ENCODE results near the gene KLHL29.

Gene KLHL29

DNA sequence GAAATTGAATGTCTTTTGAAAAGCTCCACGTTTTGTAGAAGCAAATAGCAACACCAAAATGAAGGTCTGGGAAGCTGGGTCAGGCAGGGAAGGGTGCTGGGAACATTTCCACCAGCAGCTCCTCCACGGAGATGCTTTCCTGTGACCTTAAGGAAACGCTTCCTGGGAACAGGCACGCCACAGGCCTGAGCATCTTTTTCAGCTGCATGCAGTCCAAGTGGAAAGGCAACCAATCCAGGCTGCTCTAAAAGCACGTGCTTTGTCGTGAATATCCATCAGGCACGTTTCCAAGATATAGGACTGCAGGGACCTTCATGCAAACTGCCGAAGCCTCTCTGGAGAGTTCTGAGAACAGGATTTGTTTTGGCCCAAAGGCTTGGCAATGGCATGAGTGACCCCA lies 109.3 kb downstream of the KLHL29 start:
- DNase-seq, result no peak

DNA sequence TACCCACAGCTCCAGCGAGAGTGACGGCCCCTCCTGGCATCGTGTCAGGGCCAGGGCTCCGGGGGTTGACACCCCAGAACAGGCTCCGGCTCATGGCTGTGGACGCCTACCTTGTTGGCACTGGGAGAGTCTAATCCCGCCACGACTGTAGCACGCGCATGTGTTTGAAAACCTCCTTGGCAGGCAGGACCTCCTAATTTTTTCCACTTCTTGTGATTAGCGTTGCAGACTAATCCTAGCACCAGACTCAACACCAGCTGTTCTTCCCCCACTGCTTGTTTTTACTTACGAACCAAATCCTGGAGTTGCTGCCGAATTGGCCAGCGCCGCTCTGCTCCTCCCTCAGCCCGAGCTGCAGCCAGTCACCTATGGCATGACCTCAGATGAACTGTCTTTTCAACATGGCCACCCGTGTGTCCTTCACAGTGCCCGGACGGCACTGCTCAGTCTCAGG lies 110.7 kb downstream of the KLHL29 start:
- DNase-seq, result no peak

GRCh38 chr2:23496456-23496855 lies 111.5 kb downstream of the KLHL29 start:
- no peak for DNase-seq

DNA sequence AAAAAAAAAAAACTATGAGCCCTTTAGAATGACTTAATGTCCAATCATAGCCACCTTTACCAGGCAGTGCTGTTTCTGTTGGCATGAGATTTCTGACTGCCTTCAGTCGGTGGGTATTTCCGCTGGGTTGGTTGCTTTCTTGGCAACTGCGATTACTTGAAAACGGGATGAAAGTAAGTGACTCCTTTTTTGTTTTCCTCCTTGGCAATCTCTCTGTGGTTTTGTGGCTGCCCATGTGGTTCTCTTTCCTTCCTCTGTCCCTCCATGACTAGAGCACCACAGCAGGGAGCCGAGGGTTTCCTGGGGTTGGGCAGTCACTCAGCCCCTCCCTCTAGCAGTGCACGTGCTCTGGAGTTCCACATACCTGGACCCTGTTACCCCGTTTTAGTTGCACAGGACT lies 112.1 kb downstream of the KLHL29 start:
- no peak for DNase-seq

DNA sequence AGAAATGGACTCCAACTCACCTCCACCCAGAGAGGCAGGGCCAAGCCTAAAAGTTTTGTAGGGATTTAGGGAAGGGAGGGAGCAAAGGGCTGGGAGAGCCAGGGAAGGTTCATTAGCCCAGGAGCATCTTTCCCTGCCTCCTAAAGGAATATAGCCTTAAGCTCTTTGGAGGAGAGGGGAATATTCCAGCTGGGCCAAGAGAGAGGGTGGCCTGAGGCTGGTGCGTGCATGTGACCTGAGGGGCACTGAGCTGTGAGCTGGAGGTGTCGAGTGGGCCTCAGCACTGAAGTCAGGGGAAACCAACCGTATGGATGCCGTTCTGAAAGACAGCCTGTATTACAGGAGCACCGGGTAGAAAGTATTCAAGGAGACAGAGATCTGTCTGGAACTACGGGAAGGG lies 112.6 kb downstream of the KLHL29 start:
- DNase-seq, result no peak

DNA sequence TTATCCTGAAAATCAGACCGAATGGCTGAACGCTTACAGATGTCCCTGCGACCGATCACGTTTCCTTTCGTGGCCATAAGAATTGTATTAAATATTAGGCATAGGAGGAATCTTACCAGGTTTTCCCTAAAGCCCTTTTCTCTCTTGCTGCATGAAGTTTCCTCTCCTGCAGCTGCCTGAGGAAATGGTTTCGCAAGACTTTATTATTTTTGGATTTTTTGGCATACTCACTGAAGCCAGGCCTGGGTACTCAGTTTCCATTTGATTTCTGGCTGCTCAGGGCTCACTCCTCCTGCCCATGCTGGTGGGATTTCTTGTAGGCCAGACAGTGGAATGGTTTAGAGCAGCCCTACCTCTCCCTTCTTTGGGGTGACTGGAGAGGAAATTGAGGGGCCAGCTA lies 114.0 kb downstream of the KLHL29 start:
- DNase-seq, result no peak

DNA sequence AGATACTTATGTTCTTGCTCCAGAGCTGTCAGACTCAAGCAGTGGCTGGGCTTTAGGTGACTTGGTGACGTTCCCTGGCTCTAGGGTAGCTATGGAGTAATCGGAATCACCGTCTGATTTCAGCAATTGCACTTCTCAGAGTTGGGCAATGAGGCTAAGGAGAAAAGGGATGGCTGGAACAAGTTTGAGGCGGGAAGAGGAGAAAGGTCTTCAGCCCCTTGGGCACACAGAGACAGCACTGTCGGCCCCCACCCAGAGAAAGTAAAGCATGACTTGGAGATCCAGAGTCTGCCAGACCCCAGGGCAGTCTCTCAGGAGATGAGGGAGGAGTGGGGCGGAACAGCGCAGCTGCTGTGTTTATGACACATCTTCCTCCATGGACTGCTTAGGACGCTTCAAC lies 114.5 kb downstream of the KLHL29 start:
- DNase-seq, result no peak

DNA sequence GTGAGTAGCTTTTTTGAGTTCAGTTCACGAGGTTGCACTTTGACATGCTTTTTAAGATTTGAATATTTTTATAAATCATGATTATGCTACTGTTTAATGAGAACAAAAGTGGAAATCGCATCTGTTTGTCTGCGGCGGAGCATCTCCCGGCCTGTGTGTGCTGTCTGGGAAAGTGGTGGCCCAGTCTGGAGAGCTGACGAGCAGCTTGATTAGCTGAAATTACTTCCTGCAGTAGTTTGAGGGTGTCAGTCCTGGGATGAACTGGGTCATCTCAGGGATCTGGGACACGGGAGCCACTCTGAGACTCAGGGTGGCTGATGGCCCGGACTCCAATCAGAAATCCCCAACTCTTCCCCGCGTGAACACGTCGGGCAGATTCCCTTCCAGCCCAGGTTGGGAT lies 115.9 kb downstream of the KLHL29 start:
- no peak for DNase-seq

GRCh38 chr2:23502096-23502495 lies 117.1 kb downstream of the KLHL29 start:
- no peak for DNase-seq

DNA sequence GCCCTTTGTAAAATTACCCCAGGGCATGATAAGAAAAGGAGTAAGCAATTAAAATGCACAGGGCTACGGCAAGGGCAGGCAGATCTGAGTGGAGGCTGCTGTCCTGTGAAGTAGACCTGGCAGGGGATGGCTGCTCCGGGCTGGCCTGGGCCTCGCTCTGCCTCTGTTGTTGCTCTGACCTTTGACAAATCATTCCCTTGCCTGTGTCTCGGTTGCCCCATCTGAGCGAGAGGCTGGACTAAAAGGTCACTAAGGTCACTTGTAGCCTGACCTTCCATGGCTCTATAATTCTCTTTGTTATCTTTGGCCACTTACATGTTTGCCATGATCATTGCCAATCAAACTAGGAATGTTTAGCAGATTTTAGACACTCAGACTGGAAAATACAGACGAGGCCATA lies 118.1 kb downstream of the KLHL29 start:
- no peak for DNase-seq

GRCh38 chr2:23503682-23504081 lies 118.7 kb downstream of the KLHL29 start:
- DNase-seq, result no peak

- no peak for DNase-seq
Measured at GRCh38 chr2:23504591-23504990, 119.6 kb downstream of the KLHL29 start.

- no peak for DNase-seq
Measured at GRCh38 chr2:23505218-23505983, 120.4 kb downstream of the KLHL29 start.

- DNase-seq, result no peak
Measured at GRCh38 chr2:23505984-23506380, 121.0 kb downstream of the KLHL29 start.

- DNase-seq, result no peak
Measured at GRCh38 chr2:23506531-23507266, 121.7 kb downstream of the KLHL29 start.

DNA sequence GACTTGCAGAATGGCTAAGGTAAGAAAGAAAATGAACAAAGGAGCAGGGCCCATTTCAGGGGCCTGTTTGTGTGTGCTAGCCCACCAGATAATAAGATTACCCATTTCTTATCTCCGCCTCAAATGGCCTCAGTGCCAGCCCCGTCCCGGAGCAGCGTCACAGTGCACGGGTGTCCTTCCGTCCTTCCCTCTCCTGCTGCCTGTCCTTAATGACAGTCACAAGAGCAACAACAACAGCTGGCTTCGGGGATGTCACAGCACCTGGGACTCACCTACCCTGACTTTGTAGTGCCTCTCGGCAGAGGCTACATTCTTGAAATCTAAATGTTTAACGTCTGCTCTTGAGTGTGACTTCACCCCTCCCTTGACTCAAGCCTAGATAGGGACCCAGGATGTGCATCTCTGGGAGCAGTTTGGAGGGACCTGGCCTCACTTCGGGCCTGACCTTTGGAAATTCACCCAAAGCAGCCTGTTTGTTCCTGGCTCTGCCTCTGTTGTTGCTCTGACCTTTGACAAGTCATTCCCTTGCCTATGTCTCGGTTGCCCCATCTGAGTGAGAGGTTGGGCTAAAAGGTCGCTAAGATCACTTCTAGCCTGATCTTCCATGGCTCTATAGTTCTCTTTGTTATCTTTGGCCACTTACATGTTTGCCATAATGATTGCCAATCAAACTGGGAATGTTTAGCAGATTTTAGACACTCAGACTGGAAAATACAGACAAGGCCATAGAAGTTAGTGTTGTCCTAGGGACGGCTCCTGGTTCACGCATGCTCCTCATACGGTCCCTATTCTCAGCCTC lies 122.5 kb downstream of the KLHL29 start:
- DNase-seq, result no peak

- no peak for DNase-seq
Measured at GRCh38 chr2:23508066-23508390, 123.0 kb downstream of the KLHL29 start.

GRCh38 chr2:23509103-23509502 lies 124.1 kb downstream of the KLHL29 start:
- no peak for DNase-seq

- no peak for DNase-seq
Measured at GRCh38 chr2:23509596-23510292, 124.8 kb downstream of the KLHL29 start.

DNA sequence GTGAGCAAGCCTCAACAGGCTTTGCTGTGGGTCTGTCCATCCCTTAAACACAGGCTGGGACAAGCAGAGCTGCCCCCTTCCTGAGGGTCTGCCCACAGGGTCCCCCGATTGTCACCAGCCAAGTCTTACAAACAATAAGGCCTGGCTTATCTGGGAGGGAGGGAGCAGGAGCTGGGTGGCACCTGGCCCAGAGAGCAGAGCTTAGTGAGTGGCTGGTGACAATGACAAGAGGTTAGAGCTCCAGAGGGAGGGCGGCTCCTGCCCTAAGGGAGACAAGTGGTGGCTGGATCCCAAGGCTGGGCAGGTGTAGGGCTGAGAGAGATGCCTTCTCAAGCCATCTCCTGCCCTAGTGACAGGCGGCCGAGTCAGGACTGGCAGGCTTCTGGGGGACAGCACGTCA lies 125.5 kb downstream of the KLHL29 start:
- no peak for DNase-seq

DNA sequence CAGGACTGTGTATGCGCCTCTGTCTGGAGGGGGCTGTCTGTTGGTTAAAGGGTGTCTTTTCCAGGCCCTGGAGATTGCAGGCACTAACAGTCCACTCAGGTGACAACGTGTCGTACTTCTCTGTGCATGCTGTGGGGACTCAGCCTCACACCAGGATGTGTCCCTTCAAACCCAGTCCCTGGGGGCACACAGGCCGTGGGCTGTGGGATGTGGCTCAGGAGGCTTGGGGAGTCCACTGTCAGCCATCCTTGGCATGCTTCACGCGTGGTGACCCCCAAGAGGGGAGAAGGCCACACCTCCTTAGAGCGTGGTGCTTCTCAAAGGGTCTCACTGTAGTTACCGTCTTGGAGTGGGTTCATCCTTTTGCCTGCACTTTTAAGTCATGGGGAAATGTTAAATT lies 127.8 kb downstream of the KLHL29 start:
- no peak for DNase-seq

- no peak for DNase-seq
Measured at GRCh38 chr2:23513245-23513871, 128.4 kb downstream of the KLHL29 start.
